GM19043 (cell line): ENCODE results near the gene SLC37A2.
A peak's percentile ranks its signal among the peaks of the same experiment; 100 is the strongest.
"Not testable (repeated sequence)": the region's sequence is repeated elsewhere in the genome, so short reads cannot be mapped to it uniquely, and the experiment has no call there.

ENCODE experiments used
- ATAC-seq: cut with Tn5 transposase; IDR thresholded peaks from one replicate; pipeline ENCODE4 v1.9.1; 2021; ENCODE audit warnings: low read depth; ENCODE audit not compliant: unreplicated experiment

SLC37A2 gene

GRCh38 chr11:125062931-125063428 is at the start of gene SLC37A2:
TSS of gene SLC37A2 (plus strand) at chr11:125063305. CDS start at chr11:125063368, 63 bp downstream.
- ATAC-seq: peak; percentile 87

DNA sequence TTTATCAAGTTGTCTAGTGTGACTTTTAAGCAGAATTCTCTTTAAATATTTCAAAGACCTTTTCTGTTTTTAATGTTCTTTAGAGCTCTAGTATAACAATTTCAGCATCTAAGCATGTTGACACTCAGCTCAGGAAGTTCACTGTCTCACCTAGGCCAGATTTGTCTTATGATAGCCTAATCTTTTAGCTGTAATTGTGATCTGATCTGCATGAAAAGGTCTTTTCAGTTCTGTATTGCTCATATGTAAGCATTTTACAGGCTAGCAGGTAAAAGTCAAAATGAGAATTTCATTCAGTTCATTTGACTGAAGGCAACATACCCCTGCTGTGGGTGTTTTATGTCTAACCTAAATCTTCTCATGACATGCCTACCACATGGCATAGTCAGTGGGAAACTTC is 46.7 kb upstream of the SLC37A2 start:
- no peak for ATAC-seq

DNA sequence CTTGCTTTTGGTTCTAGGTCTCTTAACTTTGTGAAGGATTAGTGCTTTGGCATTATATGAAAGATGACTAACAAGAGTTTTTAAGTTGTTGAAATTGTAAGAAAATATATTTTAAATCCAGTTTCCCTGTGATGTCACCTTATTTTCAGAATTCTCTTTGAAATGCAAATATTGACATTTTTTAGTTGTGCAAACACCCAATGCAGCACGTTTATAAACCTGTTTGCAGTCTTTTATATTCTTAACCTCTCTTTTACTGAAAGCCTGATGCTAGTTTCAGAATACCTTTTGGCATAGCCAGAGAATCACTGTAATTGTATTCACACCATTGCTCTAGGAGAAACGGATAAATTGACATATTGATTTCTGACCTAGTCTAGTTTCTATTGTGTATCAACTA is 42.8 kb upstream of the SLC37A2 start:
- no peak for ATAC-seq

- no peak for ATAC-seq
Measured at GRCh38 chr11:125022551-125022950, 40.6 kb upstream of the SLC37A2 start.

DNA sequence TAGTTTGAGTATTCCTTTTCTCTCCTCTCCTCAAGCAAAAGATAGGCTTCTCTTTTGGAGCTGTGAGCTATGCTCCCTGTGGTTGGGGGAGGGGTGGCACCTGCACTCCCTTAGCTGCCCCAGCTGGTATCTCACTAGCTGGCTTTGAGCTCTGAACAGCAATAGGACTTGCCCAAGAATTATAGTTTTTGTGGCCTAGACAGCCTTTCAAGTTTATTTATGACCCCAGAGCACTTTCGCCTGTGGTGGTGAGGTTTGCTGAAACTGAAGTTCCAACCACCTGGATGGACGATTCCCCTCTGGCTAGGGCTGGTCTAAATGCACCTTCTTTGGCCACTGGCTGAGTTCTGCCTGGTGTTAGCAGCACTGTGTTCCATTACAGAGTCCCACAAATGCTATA is 37.1 kb upstream of the SLC37A2 start:
- ATAC-seq: no peak

GRCh38 chr11:125029431-125029830 is 33.7 kb upstream of the SLC37A2 start:
- ATAC-seq: not testable (repeated sequence)

DNA sequence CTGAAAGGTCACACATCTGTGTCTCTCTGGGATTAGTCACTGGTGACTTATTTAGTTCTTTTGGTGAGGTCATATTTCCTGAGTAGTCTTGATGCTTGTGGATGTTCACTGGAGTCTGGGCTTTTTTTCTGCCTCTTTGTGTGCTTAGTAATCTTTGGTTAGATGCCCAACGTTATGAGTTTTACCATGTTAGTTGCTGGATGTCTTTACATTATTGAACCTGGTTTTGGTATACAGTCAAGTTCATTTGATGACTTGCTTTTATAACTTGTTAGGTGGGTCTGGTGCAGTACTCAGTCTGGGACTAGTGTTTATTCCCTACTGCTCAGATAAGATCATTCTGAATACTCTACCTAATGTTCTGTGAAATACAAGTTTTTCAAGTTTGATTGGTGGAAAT is 26.2 kb upstream of the SLC37A2 start:
- ATAC-seq: no peak

- ATAC-seq: no peak
Measured at GRCh38 chr11:125049164-125049792, 13.8 kb upstream of the SLC37A2 start.

DNA sequence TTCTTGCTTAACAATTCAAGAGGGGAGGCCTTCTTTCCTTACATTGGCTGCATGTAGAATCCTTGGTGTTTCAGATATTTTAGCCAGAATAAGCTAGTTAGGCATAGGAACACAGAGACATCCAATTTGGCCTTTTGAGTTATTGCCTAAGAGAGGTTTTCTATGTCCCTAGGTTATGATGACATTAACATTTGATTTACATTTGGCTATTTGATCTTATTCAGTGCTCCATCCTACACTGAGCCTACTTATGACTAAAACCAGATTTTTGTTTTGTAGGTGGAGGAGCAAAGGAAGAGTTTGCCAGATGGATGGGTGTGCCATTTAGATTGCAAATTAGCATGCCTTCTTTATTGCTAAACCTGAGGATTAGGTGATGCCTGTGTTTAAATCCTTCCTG is 11.1 kb upstream of the SLC37A2 start:
- no peak for ATAC-seq

GRCh38 chr11:125053167-125053566 is 9.9 kb upstream of the SLC37A2 start:
- no peak for ATAC-seq

- no peak for ATAC-seq
Measured at GRCh38 chr11:125055107-125055715, 7.9 kb upstream of the SLC37A2 start.

DNA sequence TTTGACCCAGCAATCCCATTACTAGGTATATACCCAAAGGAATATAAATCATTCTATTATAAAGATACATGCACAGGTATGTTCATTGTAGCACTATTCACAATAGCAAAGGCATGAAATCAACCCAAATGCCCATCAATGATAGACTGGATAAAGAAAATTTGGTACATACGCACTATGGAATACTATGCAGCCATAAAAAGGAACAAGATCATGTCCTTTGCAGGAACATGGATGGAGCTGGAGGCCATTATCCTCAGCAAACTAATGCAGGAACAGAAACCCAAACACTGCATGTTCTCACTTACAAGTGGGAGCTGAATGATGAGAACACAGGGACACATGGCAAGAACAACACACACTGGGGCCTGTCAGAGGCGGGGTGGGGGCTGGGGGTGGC is 7.0 kb upstream of the SLC37A2 start:
- not testable (repeated sequence) for ATAC-seq

GRCh38 chr11:125056931-125057692 is 6.0 kb upstream of the SLC37A2 start:
- no peak for ATAC-seq

DNA sequence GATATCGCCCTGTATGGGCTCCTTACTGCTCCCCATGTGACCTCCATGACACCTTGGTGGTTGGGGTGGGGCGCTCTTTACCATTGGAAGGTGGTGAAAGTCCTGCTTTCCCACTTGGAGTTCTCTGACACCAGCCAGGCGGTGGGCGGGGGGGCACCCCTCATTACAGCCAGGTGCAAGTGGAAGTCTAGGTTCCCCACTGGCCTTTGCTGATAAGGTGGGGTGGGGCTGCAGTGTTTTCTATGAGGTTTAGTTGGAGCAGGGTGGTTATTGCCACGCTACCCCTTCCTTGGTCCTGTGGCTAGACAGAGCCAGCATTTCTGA is 5.5 kb upstream of the SLC37A2 start:
- ATAC-seq: no peak

DNA sequence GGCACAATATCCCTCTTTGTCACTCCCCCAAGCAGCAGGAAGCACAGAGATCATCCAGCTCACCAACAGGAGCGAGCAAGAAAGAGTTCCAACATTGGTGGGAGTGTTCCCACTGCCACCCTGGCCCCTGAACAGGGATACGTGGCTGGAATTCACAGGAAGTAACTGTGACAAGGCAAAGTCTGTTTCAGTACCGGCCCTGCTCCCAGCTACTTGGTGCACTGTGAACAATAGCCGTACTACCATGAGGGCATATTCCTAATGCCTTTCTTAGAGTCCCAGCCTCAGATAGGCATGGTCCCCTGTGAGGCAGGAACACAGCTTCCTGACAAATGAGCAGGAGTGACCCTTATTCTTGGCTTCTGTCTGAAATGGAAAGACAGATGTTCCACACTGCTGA is 1.8 kb upstream of the SLC37A2 start:
- no peak for ATAC-seq

DNA sequence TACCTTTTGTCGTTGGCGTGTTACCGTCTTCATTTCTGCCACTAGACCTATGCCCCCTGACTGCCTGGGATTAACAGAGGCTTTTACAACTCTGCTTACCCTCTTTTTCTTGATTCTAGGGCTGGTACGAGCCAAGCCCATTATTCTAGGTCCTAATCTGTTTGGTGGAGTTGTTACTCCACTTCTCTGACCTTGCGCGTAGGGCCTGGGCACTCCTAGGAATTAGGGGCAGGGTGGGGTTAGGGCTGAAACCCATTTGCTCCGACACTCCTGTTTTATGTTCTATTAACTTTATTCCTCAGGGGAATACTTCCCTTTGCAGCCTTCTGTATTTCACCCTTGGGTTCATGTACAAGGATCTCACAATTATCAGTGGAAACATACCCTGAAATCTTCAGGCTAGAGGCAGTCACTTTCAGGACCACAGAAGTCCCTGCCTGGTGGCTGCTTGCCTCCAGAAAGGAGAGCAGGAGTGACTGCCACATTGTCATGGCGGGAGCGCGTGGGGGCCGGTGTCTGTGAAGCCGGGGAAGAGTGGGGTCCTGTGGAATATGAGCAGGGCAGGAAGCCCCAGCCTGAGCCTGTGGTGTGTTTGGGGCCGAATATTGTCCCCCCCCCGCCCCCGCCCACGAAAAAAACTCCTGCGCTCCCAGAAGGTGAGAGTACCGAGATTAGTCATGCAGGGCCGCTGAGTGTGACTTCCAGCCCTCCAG is 731 bp upstream of the SLC37A2 start:
- ATAC-seq: peak; percentile 2

DNA sequence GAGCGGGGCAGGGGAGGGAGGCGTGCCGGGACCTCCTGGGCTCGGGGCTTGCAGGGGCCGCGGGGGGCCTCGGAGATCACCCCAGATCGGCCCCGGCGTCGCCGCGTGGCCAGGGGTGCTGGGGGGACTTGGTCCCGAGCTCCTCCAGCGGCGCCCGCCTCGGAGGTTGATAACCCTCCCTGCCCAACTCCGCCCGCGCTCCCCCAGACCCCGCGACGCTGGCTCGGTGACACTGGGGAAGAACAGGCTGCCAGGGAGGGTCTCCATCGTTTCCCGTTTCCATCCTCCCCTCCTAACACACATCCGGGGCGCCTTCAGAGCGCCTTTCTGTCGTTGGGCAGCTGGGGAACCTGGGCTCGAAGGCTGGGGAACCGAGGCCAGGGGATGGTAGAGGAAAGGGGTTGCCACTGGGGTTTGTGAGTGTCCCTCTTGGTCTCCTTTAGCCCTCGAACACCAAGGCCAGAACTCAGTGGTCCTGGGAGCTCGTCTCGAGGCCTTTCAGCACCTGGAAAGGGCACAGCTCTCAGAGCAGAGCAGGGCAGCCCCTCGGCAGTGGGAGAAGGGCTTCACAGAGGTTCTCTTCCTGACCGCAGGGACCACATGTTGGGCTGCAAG is 431 bp downstream of the SLC37A2 start:
- peak; percentile 19 for ATAC-seq

GRCh38 chr11:125064070-125064469 is 965 bp downstream of the SLC37A2 start:
- ATAC-seq: no peak

DNA sequence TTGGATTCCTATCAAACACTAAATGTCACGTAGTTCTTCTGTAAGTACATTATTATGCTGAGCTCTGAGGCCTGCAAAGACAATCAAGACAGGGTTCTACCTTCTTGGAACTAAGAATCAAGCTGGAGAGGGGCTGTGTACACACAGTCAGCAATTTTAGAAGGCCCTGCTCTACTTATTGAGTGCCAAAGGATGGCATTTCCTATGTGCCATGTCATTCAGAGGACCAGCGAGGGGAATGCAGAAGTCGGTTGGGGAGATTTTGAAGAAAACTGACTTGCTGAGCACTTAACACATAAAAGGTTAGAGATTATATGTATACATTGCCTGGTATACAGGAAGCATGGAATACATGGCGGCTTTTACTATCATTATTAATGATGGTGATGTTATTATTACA is 5.3 kb downstream of the SLC37A2 start:
- ATAC-seq: no peak

GRCh38 chr11:125069008-125069407 is 5.9 kb downstream of the SLC37A2 start:
- ATAC-seq: no peak

DNA sequence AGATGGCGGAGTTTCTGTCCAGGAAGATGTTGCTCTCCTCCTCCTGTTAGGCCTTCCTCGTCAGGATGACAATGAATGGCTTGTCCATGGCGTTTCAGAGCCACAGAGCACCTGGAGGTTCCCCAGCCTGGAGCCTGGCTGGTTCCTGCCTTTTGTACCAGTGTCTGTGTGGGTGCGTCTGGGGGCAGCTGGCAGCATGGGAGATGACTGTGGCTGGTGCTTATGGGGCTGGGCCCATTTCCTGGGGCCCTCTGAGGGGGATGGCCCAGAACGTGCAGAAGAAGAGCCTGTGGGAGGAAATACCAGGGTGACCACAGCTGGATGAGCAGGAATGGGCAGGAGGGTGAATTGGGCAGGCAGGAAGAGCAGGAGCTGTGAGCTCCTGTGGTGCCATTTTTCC is 6.7 kb downstream of the SLC37A2 start:
- no peak for ATAC-seq
